HG03439 (cell line): ENCODE measurements around the gene GC.
"Not testable (repeated sequence)": the region's sequence is repeated elsewhere in the genome, so short reads cannot be mapped to it uniquely, and the experiment has no call there.

ENCODE experiments used
- ATAC-seq: cut with Tn5 transposase; IDR thresholded peaks from one replicate; pipeline ENCODE4 v1.9.1; 2021; ENCODE audit warnings: mild to moderate bottlenecking, moderate library complexity; ENCODE audit not compliant: unreplicated experiment

The GC gene

DNA sequence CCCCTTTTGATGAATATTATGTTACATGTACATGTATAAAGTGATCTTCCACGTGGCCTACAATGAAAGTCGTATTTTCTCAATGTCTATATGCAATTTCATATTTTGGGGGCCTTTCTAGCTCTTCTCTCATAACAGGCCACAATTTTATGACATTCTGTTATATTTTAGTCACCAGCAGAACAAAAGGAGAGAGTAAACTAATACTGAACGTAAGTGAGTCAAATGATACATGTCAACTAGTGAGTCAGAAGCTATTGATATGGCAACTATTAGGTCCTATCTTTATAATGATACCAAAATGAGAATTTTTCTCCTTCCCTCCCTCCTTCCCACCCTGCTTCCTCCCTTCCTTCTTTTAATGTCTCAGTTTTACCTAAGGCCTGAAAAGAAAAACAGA lies 14.4 kb downstream of the GC start:
- no peak for ATAC-seq

DNA sequence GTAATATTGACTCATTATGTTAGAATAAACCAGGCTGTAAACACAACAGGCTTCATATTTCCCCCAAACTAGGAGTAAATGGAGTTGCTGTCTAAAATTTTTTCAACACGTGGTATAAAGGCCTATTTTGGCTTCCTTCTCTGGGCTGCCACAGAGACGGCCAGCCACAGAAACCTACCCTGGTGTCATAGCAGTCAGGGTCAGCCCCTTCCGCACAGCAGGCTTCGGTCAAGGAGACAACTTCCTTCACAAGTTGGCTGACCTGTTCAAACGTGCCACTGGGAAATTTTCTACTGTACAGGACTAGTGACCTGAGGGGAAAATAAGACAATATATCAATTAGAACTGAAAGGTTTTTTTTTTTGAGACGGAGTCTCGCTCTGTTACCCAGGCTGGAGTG lies 15.8 kb downstream of the GC start:
- no peak for ATAC-seq

DNA sequence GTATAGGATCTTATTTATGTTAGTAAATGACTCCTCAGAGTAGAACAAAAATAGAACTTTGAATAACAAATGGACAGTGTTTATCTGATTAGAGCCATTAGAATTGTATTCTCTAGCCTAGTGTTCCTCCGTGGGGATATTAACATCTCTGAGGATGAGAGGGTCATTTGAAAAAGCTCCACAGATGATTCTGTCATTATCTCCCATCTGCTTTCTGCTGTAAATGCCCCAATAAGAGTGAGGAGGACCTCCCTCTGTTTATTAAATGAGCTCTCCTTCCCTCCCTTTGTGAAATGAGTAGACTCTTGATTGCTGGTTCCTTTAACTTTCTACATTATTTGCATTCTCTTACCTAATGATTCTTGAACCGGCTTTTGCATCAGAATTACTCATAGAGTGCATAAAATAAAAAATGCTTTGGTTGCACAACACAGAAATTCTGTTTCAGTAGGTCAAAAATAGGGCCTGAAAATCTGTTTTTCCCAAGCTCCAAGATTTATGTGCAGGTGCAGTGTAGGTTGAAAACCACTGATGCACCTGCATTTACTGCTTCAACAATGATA lies 18.0 kb downstream of the GC start:
- ATAC-seq, result no peak

DNA sequence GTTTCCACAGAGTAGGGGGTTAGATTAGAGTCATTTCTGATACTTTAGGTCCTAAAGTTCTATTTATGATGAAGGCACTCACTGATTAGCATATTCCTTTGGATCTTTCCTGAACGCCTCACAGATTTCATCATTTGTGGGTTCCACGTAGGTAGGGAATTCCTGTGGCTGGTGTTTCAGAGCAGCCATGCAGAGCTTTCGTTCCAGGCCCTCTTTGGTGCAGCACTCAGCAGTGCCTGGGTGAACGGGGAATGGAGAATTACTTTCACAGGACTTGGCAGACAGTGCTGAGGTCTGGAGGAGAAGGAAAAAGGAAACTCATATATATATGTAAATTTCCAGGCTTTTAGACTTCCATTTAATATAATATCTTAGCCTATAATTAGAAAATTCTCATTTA lies 18.5 kb downstream of the GC start:
- no peak for ATAC-seq

DNA sequence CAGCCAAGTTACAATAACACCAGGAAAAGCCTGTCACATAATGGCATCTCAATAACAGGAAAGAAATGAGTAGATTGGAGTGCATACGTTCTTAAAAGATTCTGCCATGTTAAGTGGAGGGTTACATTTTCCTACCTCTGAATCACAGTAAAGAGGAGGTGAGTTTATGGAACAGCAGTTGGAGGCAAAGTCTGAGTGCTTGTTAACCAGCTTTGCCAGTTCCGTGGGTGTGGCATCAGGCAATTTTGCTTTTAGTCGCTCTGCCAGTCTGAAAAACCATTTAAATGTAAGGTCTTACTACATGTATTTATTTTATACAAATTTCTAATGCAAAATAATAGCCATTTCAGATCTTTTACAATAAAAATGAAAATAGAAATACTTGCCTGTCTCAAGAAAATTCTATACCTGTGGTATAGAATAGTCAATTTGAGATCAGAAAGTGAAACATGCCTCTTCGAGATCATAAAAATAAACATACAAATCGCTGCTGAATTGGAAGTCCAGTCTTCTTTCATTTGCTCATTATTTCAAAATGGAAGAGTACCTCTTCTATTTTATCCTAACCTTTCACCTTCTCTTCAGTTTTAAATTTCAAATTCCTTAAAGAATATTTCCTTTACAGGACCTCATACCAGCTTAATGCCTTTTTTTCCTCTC lies 31.4 kb downstream of the GC start:
- no peak for ATAC-seq

DNA sequence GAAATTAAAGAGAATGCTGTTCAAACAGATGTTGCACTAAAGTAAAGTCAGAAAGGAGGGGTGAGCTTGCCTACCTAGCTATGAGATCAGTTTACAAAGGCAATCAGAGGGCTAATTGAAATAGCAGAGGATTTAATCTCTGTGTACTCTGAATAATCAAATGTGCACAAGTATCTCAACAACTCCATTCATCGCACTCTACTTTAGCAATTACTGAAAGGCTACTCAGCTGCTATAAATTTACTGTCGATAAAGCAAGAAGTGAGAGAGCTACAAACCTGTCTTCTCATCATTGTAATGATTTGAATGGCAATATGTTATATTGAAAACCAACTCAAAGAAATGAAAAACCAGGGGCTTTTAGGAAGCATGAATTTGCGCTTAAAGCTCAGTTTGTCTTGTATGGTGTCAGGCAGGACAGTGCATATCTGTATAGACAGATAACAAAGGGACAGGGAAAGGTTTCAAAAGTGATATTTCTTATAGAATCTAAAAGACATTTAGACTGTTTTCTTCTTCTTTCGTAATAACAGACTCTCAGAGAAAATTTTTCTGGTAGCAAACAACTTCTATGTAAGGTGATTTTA lies 34.8 kb downstream of the GC start:
- no peak for ATAC-seq

DNA sequence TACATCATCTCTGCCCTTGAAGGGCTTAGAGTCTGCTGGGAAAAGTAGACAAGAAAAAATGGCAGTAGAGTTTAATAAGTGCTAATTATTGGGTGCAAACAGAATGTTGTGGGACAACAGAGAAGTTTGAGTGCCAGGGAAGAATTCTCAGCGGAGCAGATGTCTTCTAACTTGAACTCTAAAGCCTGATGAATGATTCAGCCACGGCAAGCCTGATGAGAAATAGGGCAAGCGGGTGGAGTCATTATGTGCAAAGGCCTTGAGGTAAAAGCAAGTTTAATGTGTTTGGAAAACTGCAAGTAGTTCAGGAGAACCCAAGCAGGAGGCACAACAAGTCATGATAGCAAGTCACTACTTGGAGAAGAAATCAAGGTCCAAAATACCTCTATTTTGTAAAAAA lies 37.5 kb downstream of the GC start:
- no peak for ATAC-seq

DNA sequence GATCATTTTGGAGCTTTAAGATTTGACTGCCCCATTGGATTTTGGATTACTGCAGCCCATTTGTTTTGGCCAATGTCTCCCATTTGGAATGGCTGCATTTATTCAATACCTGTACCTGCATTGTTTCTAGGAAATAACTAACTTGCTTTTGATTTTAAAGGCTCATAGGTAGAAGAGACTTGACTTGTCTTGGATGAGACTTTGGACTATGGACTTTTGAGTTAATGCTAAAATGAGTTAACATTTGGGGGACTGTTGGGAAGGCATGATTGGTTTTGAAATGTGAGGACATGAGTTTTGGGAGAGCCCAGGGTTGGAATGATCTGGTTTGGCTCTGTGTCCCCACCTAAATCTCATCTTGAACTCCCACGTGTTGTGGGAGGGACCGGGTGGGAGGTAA lies 45.1 kb downstream of the GC start:
- not testable (repeated sequence) for ATAC-seq

DNA sequence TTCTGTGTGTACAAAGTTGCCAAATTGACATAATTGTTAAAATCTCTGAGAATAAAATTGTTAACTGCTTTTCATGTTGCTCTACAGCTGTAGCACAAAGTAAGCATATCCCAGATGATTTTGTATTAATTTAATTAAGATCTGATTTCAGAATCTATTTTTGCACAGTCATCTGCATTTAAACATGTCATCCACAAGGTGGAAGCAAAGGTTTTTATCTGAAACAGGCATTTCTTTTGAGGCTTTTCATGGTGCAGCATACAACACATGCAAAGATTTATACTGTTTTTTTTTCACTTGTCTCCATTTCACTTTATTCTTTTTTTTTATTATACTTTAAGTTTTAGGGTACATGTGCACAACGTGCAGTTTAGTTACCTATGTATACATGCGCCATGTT lies 51.2 kb downstream of the GC start:
- no peak for ATAC-seq

DNA sequence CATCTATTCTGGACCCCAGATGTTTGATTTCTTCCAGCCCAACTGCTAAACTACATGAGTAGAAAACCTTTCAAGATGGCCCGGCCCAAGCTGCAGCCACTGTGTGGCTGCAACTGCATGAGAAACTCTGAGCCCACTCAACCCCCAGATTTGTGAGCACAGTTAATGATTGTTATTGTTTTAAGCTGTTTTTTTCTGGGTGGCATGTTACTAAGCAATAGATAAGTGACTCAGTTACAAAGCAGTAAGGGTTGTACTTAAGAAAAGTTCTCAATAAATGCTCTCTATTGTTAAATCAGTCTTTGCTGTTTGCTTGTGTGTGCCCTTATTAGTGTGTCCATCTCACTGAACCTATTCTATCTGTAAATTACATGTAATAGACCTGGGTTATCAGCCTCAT lies 51.8 kb downstream of the GC start:
- no peak for ATAC-seq

DNA sequence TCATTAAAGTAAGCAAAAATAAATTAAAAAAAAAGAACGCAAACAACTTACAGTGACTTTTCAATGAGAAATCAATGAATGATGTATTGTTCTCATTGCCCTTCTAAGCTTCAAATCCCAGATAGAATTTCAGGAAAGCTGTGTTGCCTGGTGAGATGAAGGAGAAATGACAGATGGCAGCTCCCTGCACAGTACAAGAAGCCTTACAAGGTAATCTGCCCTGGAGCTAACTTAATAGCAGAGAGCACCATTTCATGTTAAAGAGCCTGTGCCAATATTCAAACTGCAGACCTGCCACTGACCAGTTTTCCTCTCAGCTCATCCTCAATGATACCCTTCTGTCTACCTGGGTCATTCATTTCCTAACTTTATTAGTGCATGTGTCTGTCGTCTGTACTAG lies 54.0 kb downstream of the GC start:
- no peak for ATAC-seq

DNA sequence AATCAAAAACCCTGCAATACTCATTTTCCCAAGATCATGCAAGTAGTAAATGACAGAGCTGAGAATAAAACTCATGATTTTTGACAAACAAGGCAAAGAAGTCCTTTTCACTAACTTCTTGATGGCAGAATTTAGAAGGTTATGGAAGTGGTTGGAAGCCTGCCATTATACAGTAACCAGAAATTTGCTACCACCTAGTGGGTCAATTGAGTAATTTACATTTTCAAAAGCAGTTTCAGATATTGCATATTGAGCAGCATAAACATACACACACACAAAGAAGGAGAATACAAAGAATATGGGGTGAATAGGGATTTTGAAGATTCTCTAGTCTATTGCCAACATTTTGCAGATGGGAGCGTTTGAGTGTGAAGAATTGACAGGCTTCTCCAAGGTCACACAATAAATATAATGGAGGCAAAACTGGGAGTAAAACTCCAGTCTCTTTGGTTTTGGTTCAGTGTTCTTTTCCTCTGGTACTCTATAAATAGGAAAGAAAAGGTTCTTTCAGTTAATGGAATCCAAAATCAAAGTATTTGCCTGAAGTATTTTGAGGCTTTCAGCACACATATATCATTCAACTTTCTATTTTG lies 70.2 kb downstream of the GC start:
- ATAC-seq, result peak; percentile 71

DNA sequence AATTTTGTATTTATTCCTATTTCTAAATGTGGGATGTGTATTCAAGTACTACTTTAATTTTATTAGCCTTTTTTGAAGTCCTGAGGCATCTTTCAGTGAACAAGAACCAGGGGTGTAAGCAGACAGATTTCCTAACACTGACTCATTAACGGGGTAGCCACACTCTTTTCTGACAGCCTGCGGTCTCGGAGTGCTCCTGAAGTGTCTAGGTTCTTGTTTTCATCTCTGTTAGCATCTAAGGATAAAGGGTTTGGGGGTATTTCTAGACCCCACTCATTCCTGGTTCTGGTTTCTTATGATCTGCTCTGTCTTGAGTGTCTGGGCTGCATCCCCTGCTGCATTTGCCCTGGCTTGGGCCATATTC lies 71.9 kb downstream of the GC start:
- ATAC-seq, result no peak

DNA sequence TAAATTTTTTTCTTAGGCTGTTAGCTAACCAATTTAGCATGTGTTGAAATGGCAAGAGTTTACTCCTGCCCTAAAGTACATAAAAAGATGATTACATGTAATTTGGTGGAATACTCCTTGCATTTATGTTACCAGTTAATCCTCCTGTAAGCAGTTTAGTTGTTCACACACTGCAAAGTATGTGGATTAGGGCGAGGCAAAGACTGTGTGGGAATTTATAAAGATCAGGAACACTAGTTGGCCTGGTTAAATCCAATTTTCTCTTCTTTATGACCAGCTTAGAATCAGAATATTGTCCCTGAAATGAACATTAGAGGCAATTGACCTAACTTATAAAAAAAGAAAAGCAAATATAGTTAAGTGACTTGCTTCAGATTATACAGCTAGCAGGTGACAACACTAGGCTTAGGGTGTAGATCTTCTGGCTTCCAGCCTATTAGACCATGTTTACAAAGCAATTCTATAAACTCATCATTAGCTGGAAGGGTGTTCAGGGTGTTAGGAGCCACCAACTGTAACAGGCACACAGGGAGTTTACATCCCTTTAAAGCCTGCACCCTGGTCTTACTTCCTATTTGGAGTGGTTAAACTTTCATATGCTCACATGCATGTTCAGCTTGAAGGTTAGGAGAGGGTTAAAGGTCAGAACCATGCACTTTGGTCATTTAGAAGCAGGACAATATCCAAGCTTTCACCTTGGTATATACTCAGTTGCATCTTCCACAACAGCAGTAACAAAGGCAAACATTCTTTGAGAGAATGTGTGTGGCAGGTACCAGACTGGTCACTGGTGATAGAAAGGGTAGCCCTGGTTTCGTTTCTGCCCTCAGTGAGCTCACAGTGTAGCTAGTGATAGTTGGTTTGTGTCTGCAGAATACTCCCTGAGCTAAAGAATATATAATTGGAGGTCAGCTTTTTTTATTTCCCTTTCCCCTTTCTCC lies 72.6 kb downstream of the GC start:
- ATAC-seq, result no peak

DNA sequence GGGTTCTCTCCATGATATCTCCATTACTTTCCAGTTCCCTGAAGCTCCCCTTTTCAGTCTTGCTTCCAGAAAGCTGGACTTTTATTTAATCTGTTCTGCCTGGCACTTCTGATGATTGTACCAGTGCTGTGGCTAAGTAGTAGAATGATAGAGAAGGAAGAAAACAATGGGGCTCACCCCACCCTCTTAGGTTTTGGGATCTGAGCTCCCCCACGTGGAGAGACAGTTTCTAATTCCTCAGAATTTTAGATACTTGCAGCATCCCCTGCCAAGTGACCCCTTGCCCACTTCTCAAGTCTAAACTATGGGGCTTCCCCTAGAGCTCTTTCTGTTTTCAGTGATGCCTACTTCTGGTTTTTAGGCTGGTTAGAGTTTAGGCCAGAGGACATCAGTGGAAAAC lies 73.9 kb downstream of the GC start:
- no peak for ATAC-seq

DNA sequence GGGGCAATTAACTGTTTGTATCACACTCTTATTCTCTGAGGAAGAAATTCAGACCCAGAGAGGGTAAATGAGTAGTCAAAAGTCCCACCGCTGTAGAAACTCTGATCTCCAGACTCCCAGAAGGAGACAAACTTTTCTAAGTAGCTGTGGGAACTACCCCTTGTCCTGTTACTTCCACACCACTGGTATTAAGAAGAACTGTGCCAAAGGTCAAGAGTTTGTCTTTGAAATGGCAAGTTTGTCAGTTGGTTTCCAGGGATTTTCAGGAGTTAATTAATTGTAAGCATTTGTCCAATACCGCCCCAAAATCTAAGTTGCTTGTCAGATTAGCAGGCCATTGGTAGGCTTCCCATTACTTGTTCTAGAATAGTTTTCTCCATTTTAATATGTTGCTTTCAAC lies 85.7 kb downstream of the GC start:
- no peak for ATAC-seq

DNA sequence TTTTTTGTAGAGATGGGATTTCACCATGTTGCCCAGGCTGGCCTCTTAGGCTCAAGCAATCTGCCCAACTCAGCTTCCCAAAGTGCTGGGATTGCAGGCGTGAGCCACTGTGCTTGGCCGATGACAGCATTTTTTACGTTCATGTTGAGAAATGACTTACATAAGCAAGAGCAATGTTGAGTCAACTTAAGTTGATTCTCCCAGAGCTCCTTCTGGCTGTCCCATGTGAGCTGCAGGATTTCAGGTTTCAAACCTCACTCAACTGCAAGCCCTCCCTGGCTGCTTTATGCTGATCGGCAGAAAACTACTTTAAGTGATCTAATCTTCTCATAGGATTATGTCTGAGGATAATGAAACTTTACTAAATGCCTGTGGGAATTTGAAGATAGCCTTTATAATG lies 86.8 kb downstream of the GC start:
- ATAC-seq, result no peak

DNA sequence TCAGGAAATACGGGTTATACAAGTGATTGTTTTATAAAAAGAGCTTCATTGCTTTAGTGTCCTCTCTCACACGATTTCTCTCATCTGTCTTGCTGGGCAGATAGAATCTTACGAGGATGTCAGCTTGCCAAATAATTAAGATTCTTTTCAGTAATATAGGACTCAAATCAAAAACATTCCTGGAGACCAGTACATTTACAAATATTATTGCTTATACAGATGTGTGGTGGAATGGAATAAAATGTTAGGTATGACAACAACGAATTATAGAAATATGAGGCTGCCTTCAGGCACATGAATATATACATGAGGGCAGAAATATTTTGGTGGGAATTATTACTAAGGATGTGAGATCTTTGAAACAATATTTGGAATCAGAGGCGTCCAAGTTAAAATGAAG lies 88.9 kb downstream of the GC start:
- no peak for ATAC-seq

DNA sequence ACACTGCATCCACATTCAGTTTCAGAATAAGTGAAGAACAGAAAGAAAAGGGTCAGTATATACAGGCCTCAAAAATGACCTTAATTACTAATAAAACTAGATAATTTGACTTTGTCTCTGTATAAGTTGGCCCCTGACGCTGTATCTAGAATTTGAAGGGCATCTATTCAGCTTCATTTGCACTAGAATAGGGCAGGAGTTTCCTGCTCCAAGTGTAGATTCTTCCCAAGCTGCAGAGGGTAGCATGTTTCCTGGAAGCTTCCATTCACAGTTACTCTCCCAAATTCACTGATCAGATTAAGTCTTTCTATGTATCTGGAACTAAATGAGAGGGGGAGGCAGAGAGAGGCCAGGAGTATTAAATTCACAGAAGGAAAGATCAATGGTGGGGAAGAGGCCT lies 90.9 kb downstream of the GC start:
- ATAC-seq, result no peak

DNA sequence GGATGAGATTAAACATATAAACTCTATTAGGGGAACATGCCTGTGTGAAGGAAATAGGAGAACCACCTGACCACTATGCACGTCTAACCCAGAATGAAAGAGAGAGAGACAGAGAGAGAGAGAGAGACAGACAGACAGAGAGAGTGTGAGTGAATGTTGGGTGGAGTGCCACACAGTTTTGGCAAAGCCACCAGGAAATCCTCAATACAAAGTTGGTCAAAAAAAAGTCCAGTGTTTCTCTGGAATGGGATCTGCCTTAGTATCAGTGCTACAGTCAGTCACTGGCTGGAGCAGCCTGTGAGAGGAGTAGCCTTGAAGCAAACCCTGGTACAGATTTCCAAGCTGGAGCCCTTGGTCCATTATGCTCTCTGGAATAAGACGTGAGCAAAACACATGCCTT lies 91.7 kb downstream of the GC start:
- no peak for ATAC-seq
